Measurements from ENCODE around the gene DCDC2C. TPM values are rescaled to one million over a fixed set of nuclear protein-coding genes. Genes with fewer than 3 reads are reported as not detected.

The DCDC2C gene
- total RNA-seq: under 1 TPM in 1 of 3 donors, not detected in 2; 0.35 TPM
- long read RNA-seq, donor 1: 0 reads
- long read RNA-seq, donor 2: 0 reads

GRCh38 chr2:3703236-3703756, at the start of gene DCDC2C:
Gene DCDC2C (plus strand): TSS chr2:3703575. CDS start chr2:3703752, 177 bp downstream.
- Histone ChIP-seq H3K9me3 (no peaks in the 10 kb centered on the region), H3K36me3 (ENCODE audit: low read depth) (no peaks in the 10 kb centered on the region), H3K4me1 (ENCODE audit: low read depth) (no peaks in the 10 kb centered on the region), H3K4me3 (no peak within 1 kb of the TSS)
- DNase-seq: no peak
- intact Hi-C loops (cut with DNase I, micrococcal nuclease): no loop called here
- ATAC-seq: no peak
- TF ChIP-seq CTCF (IDR thresholded peaks at IDR 0.05): no peak

GRCh38 chr2:3654011-3654410, 49.4 kb upstream of the DCDC2C start:
- TF ChIP-seq CTCF (IDR thresholded peaks at IDR 0.05): no peak
- no peaks in the 10 kb centered on the region for H3K9me3 ChIP-seq
- no peaks in the 10 kb centered on the region for H3K36me3 ChIP-seq (ENCODE audit: low read depth)
- DNase-seq (no peak), ATAC-seq (no peak)
- peaks cover 7% of the 10 kb centered on the region for H3K4me1 ChIP-seq (ENCODE audit: low read depth)
- intact Hi-C loops (cut with DNase I, micrococcal nuclease): no loop called here
- no peak overlapping the region for H3K4me3 ChIP-seq

- no peak overlapping the region for H3K4me3 ChIP-seq
- DNase-seq: no peak
- intact Hi-C loops (cut with DNase I, micrococcal nuclease): no loop called here
- H3K4me1 ChIP-seq (ENCODE audit: low read depth): peaks cover 7% of the 10 kb centered on the region
- TF ChIP-seq CTCF (IDR thresholded peaks at IDR 0.05): no peak
- H3K36me3 ChIP-seq (ENCODE audit: low read depth): no peaks in the 10 kb centered on the region
- no peak for ATAC-seq
- no peaks in the 10 kb centered on the region for H3K9me3 ChIP-seq
Observed at GRCh38 chr2:3654531-3655225, 48.7 kb upstream of the DCDC2C start.

- intact Hi-C loops (cut with DNase I, micrococcal nuclease): no loop called here
- no peak for TF ChIP-seq CTCF (IDR thresholded peaks at IDR 0.05)
- ATAC-seq (no peak), DNase-seq (no peak)
- Histone ChIP-seq H3K4me1 (ENCODE audit: low read depth) (peaks cover 7% of the 10 kb centered on the region), H3K36me3 (ENCODE audit: low read depth) (no peaks in the 10 kb centered on the region), H3K4me3 (no peak overlapping the region), H3K9me3 (no peaks in the 10 kb centered on the region)
Observed at GRCh38 chr2:3655871-3656761, 47.3 kb upstream of the DCDC2C start.

- Histone ChIP-seq H3K9me3 (no peaks in the 10 kb centered on the region), H3K4me1 (ENCODE audit: low read depth) (peaks cover 1% of the 10 kb centered on the region), H3K4me3 (no peak overlapping the region), H3K36me3 (ENCODE audit: low read depth) (no peaks in the 10 kb centered on the region)
- intact Hi-C loops (cut with DNase I, micrococcal nuclease): no loop called here
- TF ChIP-seq CTCF (IDR thresholded peaks at IDR 0.05): no peak
- DNase-seq: no peak
- ATAC-seq: no peak
Observed at GRCh38 chr2:3656762-3657721, 46.3 kb upstream of the DCDC2C start.
